IMR-90 (cell line): ENCODE data around the gene CPEB1. TPM values are rescaled to one million over a fixed set of nuclear protein-coding genes. Genes with fewer than 3 reads are reported as not detected.

Experiments used
- ATAC-seq: fragments of 200-7000 bp; cut with Tn5 transposase; 2 replicates; pipeline ENCODE4 v1.9.1; 2020; ENCODE audit warnings: low read depth, mild to moderate bottlenecking, moderate library complexity
- BruUV-seq: library from RNA; stranded (reverse); fragments of 400-500 nt; replicated peaks from 2 replicates; lab custom pipeline; 2021; lab: Mats Ljungman, UMichigan
- CTCF ChIA-PET: fragments of 300-600 bp; formaldehyde crosslinking; extraction: SDS; loops from one replicate; lab custom pipeline; 2021; ENCODE audit warnings: antibody characterized with exemption; lab: Yijun Ruan, JAX
- POLR2A ChIA-PET: fragments of 300-600 bp; sonication (Branson Sonifier 250); formaldehyde crosslinking; loops from one replicate; lab custom pipeline; 2022; ENCODE audit warnings: antibody characterized with exemption; ENCODE audit not compliant: unreplicated experiment; lab: Charles Lee
- DNase-seq: peaks from one replicate; pipeline ENCODE4 v3.0.0; 2013
- H2AFZ ChIP-seq: replicated peaks from 2 replicates; pipeline ENCODE3; 2013; ENCODE audit warnings: low read length, mild to moderate bottlenecking; ENCODE audit not compliant: poor library complexity
- H2AK5ac ChIP-seq: 2 replicates; pipeline ENCODE4 v1.6.1; 2013; ENCODE audit warnings: low read depth, low read length, inconsistent platforms
- H2AK9ac ChIP-seq: replicated peaks from 2 replicates; pipeline ENCODE3; 2013; ENCODE audit warnings: mild to moderate bottlenecking, low read depth, low read length, moderate library complexity; ENCODE audit not compliant: poor library complexity
- H2BK120ac ChIP-seq: 2 replicates; pipeline ENCODE4 v1.6.1; 2013; ENCODE audit warnings: low read depth, low read length, inconsistent platforms
- H2BK15ac ChIP-seq: 3 replicates; pipeline ENCODE4 v1.6.1; 2013; ENCODE audit warnings: low read depth, low read length, inconsistent platforms
- H2BK20ac ChIP-seq: 2 replicates; pipeline ENCODE4 v1.6.1; 2013; ENCODE audit warnings: low read depth, mild to moderate bottlenecking, inconsistent platforms, low read length, moderate library complexity
- H2BK5ac ChIP-seq: 2 replicates; pipeline ENCODE4 v1.6.1; 2013; ENCODE audit warnings: mild to moderate bottlenecking, low read depth, low read length, inconsistent platforms; ENCODE audit not compliant: poor library complexity, severe bottlenecking
- H3K14ac ChIP-seq: replicated peaks from 2 replicates; pipeline ENCODE4 v1.6.1; 2013; ENCODE audit warnings: low read depth, low read length, inconsistent platforms
- H3K18ac ChIP-seq: 2 replicates; pipeline ENCODE4 v1.6.1; 2013; ENCODE audit warnings: low read depth, low read length, control low read depth
- H3K23ac ChIP-seq: 2 replicates; pipeline ENCODE4 v1.6.1; 2013; ENCODE audit warnings: low read depth, low read length, inconsistent platforms
- H3K27ac ChIP-seq: 2 replicates; pipeline ENCODE4 v1.5.1; 2013; ENCODE audit warnings: mild to moderate bottlenecking, control low read depth, low read length; ENCODE audit not compliant: insufficient read depth
- H3K27me3 ChIP-seq: 2 replicates; pipeline ENCODE4 v1.6.1; 2013; ENCODE audit warnings: low read length; ENCODE audit not compliant: control insufficient read depth, insufficient read depth
- H3K36me3 ChIP-seq: 2 replicates; pipeline ENCODE4 v1.6.1; 2013; ENCODE audit warnings: low read length, mixed read lengths; ENCODE audit not compliant: control insufficient read depth, insufficient read depth
- H3K4ac ChIP-seq: 2 replicates; pipeline ENCODE4 v1.6.1; 2013; ENCODE audit warnings: low read depth, low read length, inconsistent platforms
- H3K4me1 ChIP-seq: 2 replicates; pipeline ENCODE4 v1.6.1; 2013; ENCODE audit warnings: low read length, mixed read lengths; ENCODE audit not compliant: control insufficient read depth, insufficient read depth
- H3K4me2 ChIP-seq: 2 replicates; pipeline ENCODE4 v1.6.1; 2013; ENCODE audit warnings: low read depth, mild to moderate bottlenecking, control low read depth, low read length, moderate library complexity
- H3K4me3 ChIP-seq: 2 replicates; pipeline ENCODE4 v1.5.1; 2013; ENCODE audit warnings: low read depth, mild to moderate bottlenecking, control low read depth, low read length, moderate library complexity; ENCODE audit not compliant: insufficient read depth
- H3K56ac ChIP-seq: 2 replicates; pipeline ENCODE4 v1.6.1; 2013; ENCODE audit warnings: low read length, inconsistent platforms; ENCODE audit not compliant: insufficient read depth; ENCODE audit errors: extremely low read depth
- H3K79me1 ChIP-seq, 2 experiments: 2 replicates each; pipeline ENCODE4 v1.6.1; 2013; ENCODE audit warnings: low read length in 2 of 2, inconsistent platforms in 1 of 2, low read depth in 1 of 2
- H3K9ac ChIP-seq: 2 replicates; pipeline ENCODE4 v1.6.1; 2013; ENCODE audit warnings: low read depth, low read length, control low read depth
- H3K9me1 ChIP-seq: 2 replicates; pipeline ENCODE4 v1.6.1; 2013; ENCODE audit warnings: low read length, inconsistent platforms; ENCODE audit not compliant: insufficient read depth
- H3K9me3 ChIP-seq: 2 replicates; pipeline ENCODE4 v1.6.1; 2013; ENCODE audit warnings: low read length; ENCODE audit not compliant: control insufficient read depth, insufficient read depth
- H4K20me1 ChIP-seq: 2 replicates; pipeline ENCODE4 v1.6.1; 2013; ENCODE audit warnings: low read length, inconsistent platforms; ENCODE audit not compliant: insufficient read depth
- H4K5ac ChIP-seq: 2 replicates; pipeline ENCODE4 v1.6.1; 2013; ENCODE audit warnings: mild to moderate bottlenecking, low read depth, low read length, control low read depth
- H4K8ac ChIP-seq, 2 experiments: 2 replicates each; pipeline ENCODE4 v1.6.1; 2013; ENCODE audit warnings: low read depth in 2 of 2, low read length in 2 of 2, control low read depth in 1 of 2, inconsistent platforms in 1 of 2
- H4K91ac ChIP-seq: 2 replicates; pipeline ENCODE4 v1.6.1; 2013; ENCODE audit warnings: low read depth, low read length, inconsistent platforms; ENCODE audit not compliant: insufficient read depth
- BHLHE40 ChIP-seq: fragments of 150-350 bp; IDR thresholded peaks from 2 replicates; pipeline ENCODE4 v1.6.1; 2016; ENCODE audit warnings: mild to moderate bottlenecking, low read depth, low read length
- CHD1 ChIP-seq: IDR thresholded peaks from 2 replicates; pipeline ENCODE4 v1.6.1; 2012; ENCODE audit warnings: low read depth, low read length, improper control_type of control experiment
- FOS ChIP-seq: fragments of 150-350 bp; IDR thresholded peaks from 2 replicates; pipeline ENCODE4 v1.6.1; 2016; ENCODE audit warnings: low read depth, low read length
- MAFK ChIP-seq: IDR thresholded peaks from 2 replicates; pipeline ENCODE4 v1.6.1; 2012; ENCODE audit warnings: low read depth, low read length, improper control_type of control experiment
- NFE2L2 ChIP-seq: fragments of 150-350 bp; IDR thresholded peaks from 2 replicates; pipeline ENCODE4 v1.6.1; 2016; ENCODE audit warnings: low read depth, mild to moderate bottlenecking, low read length
- POLR2A ChIP-seq: IDR thresholded peaks from 2 replicates; pipeline ENCODE4 v1.6.1; 2012; ENCODE audit warnings: mild to moderate bottlenecking, low read depth, low read length
- RFX5 ChIP-seq: IDR thresholded peaks from 2 replicates; pipeline ENCODE4 v1.8.0; 2012; ENCODE audit warnings: low read depth, mild to moderate bottlenecking, low read length, moderate library complexity
- SMC3 ChIP-seq: fragments of 150-350 bp; IDR thresholded peaks from 2 replicates; pipeline ENCODE4 v1.6.1; 2016; ENCODE audit warnings: low read depth, mild to moderate bottlenecking, antibody characterized with exemption, low read length, moderate library complexity
- whole genome bisulfite sequencing, 2 experiments: methylation state at CpG; one replicate each; pipeline versions ENCODE4 v1.1.5 to v1.1.7; 2013; ENCODE audit warnings: missing lambda C conversion rate in 2 of 2; ENCODE audit not compliant: insufficient read length in 1 of 2; ENCODE audit errors: extremely low coverage in 2 of 2; 5-methylcytosine and 5-hydroxymethylcytosine counted together
- dilution Hi-C: fragments of 300-500 bp; cut with HindIII; formaldehyde crosslinking; loops from one replicate; pipeline ENCODE4 v1.14.3; 2018; ENCODE audit warnings: low sequenced_read_pairs; ENCODE audit not compliant: unreplicated experiment
- in situ Hi-C: fragments of 300-500 bp; cut with MboI; formaldehyde crosslinking; loops from 3 replicates; pipeline ENCODE4 v1.14.3; 2019; ENCODE audit warnings: low sequenced_read_pairs, inconsistent platforms, mixed read lengths
- intact Hi-C: fragments of 100-400 bp; cut with micrococcal nuclease; formaldehyde crosslinking; loops from 2 replicates; pipeline ENCODE4 v1.10.0; 2022
- polyA plus RNA-seq, 3 experiments: library from polyadenylated mRNA; depleted of rRNA; stranded (reverse); fragments of >200 nt; gene quantifications; 2 replicates each; pipeline ENCODE4 v1.2.3, GENCODE V29; 2012; ENCODE audit warnings: low replicate concordance in 1 of 3
- total RNA-seq: library from RNA; depleted of rRNA; stranded (reverse); fragments of >200 nt; gene quantifications from 2 replicates; pipeline ENCODE4 v1.2.3, GENCODE V29; 2012
- TF ChIP-seq, protein P1 (sequence below): conservative IDR thresholded peaks from 2 replicates; pipeline ENCODE4 v1.5.1; 2012; ENCODE audit warnings: mild to moderate bottlenecking, low read depth, low read length, improper control_type of control experiment
- TF ChIP-seq, protein P2 (sequence below): fragments of 150-350 bp; IDR thresholded peaks from 2 replicates; pipeline ENCODE4 v1.6.1; 2016; ENCODE audit warnings: low read depth, mild to moderate bottlenecking, low read length, moderate library complexity, borderline replicate concordance

Gene CPEB1
- total and polyA plus RNA-seq, 2 of the 4 experiments (the other 2 are of a cell fraction): 8.9 to 12.5 TPM

DNA sequence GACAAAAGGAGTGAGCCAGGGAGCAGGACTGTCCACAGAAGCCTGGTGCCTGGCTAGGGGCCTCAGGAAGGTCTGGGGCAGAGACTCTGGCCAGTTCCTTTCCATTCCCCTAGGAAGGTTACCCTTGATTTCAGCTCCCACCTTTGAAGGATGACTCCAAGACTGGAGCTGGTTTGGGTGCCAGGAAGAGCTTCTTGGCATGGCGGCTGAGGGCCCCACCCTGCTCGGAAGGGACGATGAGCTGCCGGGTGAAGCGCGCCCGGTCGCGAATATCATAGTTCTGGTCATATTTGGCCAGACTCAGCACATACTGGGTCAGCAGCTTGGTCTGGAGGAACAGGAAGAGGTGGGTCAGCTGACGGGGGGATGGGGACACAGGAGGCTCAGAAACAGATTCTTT lies 19.4 kb upstream of the CPEB1 start:
- no CpG with 5 or more reads among the region's 10 CpGs for WGBS, 2 experiments
- Histone ChIP-seq H3K14ac (no peak overlapping the region), H4K8ac (no peak overlapping the region), H2BK5ac (no peak overlapping the region), H3K9me3 (no peaks in the 10 kb centered on the region), H4K20me1 (no peaks in the 10 kb centered on the region; the same call in 1 of the 2 replicates), H3K36me3 (no peaks in the 10 kb centered on the region), H3K56ac (no peak overlapping the region), H3K4me3 (no peak overlapping the region), H2BK20ac (no peak overlapping the region), H4K5ac (no peak overlapping the region), H3K9me1 (no peaks in the 10 kb centered on the region), H3K23ac (no peak overlapping the region), H3K4me2 (no peak overlapping the region), H4K91ac (no peak overlapping the region), H3K9ac (no peak overlapping the region), H2AFZ (no peak overlapping the region), H2AK5ac (no peak overlapping the region), H3K4me1 (no peaks in the 10 kb centered on the region), H3K18ac (no peak overlapping the region), H3K27ac (no peak overlapping the region), H2BK120ac (no peak overlapping the region), H2BK15ac (no peak overlapping the region), H3K4ac (no peak overlapping the region), H3K79me1 (no peaks in the 10 kb centered on the region), H3K27me3 (no peaks in the 10 kb centered on the region), H2AK9ac (no peak overlapping the region)
- in situ Hi-C loops (no loop called here), intact Hi-C loops (no loop called here), dilution Hi-C loops (no loop called here)
- DNase-seq (no peak), ATAC-seq (no peak)
- BruUV-seq: no TSS peak
- CTCF ChIA-PET: no interaction called here
- TF ChIP-seq FOS: no peak
- TF ChIP-seq RFX5: no peak
- TF ChIP-seq POLR2A: no peak
- TF ChIP-seq, protein P1, sequence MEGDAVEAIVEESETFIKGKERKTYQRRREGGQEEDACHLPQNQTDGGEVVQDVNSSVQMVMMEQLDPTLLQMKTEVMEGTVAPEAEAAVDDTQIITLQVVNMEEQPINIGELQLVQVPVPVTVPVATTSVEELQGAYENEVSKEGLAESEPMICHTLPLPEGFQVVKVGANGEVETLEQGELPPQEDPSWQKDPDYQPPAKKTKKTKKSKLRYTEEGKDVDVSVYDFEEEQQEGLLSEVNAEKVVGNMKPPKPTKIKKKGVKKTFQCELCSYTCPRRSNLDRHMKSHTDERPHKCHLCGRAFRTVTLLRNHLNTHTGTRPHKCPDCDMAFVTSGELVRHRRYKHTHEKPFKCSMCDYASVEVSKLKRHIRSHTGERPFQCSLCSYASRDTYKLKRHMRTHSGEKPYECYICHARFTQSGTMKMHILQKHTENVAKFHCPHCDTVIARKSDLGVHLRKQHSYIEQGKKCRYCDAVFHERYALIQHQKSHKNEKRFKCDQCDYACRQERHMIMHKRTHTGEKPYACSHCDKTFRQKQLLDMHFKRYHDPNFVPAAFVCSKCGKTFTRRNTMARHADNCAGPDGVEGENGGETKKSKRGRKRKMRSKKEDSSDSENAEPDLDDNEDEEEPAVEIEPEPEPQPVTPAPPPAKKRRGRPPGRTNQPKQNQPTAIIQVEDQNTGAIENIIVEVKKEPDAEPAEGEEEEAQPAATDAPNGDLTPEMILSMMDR: no peak
- TF ChIP-seq, protein P2, sequence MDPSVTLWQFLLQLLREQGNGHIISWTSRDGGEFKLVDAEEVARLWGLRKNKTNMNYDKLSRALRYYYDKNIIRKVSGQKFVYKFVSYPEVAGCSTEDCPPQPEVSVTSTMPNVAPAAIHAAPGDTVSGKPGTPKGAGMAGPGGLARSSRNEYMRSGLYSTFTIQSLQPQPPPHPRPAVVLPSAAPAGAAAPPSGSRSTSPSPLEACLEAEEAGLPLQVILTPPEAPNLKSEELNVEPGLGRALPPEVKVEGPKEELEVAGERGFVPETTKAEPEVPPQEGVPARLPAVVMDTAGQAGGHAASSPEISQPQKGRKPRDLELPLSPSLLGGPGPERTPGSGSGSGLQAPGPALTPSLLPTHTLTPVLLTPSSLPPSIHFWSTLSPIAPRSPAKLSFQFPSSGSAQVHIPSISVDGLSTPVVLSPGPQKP: no peak
- no peak for TF ChIP-seq SMC3
- TF ChIP-seq NFE2L2: no peak
- TF ChIP-seq CHD1: no peak
- TF ChIP-seq BHLHE40: no peak
- TF ChIP-seq MAFK: no peak
- POLR2A ChIA-PET: no interaction called here
